Right renal pelvis (tissue), 4 donors: ENCODE results near the gene NAB1. TPM values are rescaled to one million over a fixed set of nuclear protein-coding genes. Genes with fewer than 3 reads are reported as not detected.

ENCODE experiments used
- DNase-seq, 4 donors: peaks; one replicate each; pipeline ENCODE4 v3.0.0-alpha.2; 2013; ENCODE audit warnings: low read depth in 4 of 4, low spot score in 3 of 4, missing footprints in 1 of 4
- polyA plus RNA-seq, 4 donors: library from polyadenylated mRNA; unstranded; fragments of 120-200 nt; gene quantifications; one replicate each; pipeline ENCODE4 v1.2.1, GENCODE V29; 2013; ENCODE audit not compliant: insufficient read length in 4 of 4

The NAB1 gene
- polyA plus RNA-seq, 4 donors = 62.6 to 78.2 (median 73.5) TPM

GRCh38 chr2:190636361-190636760 lies 12.5 kb upstream of the NAB1 start:
- DNase-seq = no peak

- no peak for DNase-seq
These were observed 11.6 kb upstream of the NAB1 start for GRCh38 chr2:190637281-190637734.

GRCh38 chr2:190637903-190638618 lies 10.8 kb upstream of the NAB1 start:
- DNase-seq = no peak

- no peak for DNase-seq
These were observed 8.8 kb upstream of the NAB1 start for GRCh38 chr2:190640117-190640516.

- no peak for DNase-seq
These were observed 7.4 kb upstream of the NAB1 start for GRCh38 chr2:190641469-190641868.

GRCh38 chr2:190646780-190647522 lies 1.9 kb upstream of the NAB1 start:
- no peak for DNase-seq

GRCh38 chr2:190648289-190649034 lies 421 bp upstream of the NAB1 start:
- DNase-seq = peak in 3 of 4 donors; percentile 48 to 72 (median 68)

- peak in 1 of 4 donors; percentile 48 for DNase-seq
These were observed 1.0 kb downstream of the NAB1 start for GRCh38 chr2:190649798-190650390.

GRCh38 chr2:190651413-190651812 lies 2.5 kb downstream of the NAB1 start:
- no peak for DNase-seq

GRCh38 chr2:190653231-190653630 lies 4.3 kb downstream of the NAB1 start:
- no peak for DNase-seq

- DNase-seq = no peak
These were observed 5.0 kb downstream of the NAB1 start for GRCh38 chr2:190653931-190654330.

- DNase-seq = no peak
These were observed 6.2 kb downstream of the NAB1 start for GRCh38 chr2:190655113-190655512.

GRCh38 chr2:190655570-190655969 lies 6.7 kb downstream of the NAB1 start:
- DNase-seq = no peak

- no peak for DNase-seq
These were observed 7.4 kb downstream of the NAB1 start for GRCh38 chr2:190656301-190656700.

GRCh38 chr2:190657474-190658255 lies 8.8 kb downstream of the NAB1 start:
- DNase-seq = no peak

- DNase-seq = no peak
These were observed 10.7 kb downstream of the NAB1 start for GRCh38 chr2:190659553-190659952.

GRCh38 chr2:190662754-190663153 lies 13.9 kb downstream of the NAB1 start:
- no peak for DNase-seq

GRCh38 chr2:190663348-190663747 lies 14.5 kb downstream of the NAB1 start:
- DNase-seq = no peak

GRCh38 chr2:190663839-190664238 lies 15.0 kb downstream of the NAB1 start:
- DNase-seq = no peak

- no peak for DNase-seq
These were observed 15.4 kb downstream of the NAB1 start for GRCh38 chr2:190664240-190664639.
